Measurements from ENCODE around the gene ELP1.
"Not testable (repeated sequence)": the region's sequence is repeated elsewhere in the genome, so short reads cannot be mapped to it uniquely, and the experiment has no call there.

The ELP1 gene

GRCh38 chr9:108904161-108904560 is 29.8 kb downstream of the ELP1 start:
- H3K27ac ChIP-seq, result no peak overlapping the region
- TF ChIP-seq CTCF (conservative IDR thresholded peaks at IDR 0.05), result no peak

- no peak overlapping the region for H3K27ac ChIP-seq
- TF ChIP-seq CTCF (conservative IDR thresholded peaks at IDR 0.05), result no peak
Observed at GRCh38 chr9:108903420-108904103, 30.4 kb downstream of the ELP1 start.

- H3K27ac ChIP-seq, result no peak overlapping the region
- TF ChIP-seq CTCF (conservative IDR thresholded peaks at IDR 0.05), result no peak
Observed at GRCh38 chr9:108900176-108900575, 33.7 kb downstream of the ELP1 start.

GRCh38 chr9:108899023-108899695 is 34.8 kb downstream of the ELP1 start:
- H3K27ac ChIP-seq, result not testable (repeated sequence)

- H3K27ac ChIP-seq, result no peak overlapping the region
- TF ChIP-seq CTCF (conservative IDR thresholded peaks at IDR 0.05), result no peak
Observed at GRCh38 chr9:108897324-108898096, 36.4 kb downstream of the ELP1 start.

GRCh38 chr9:108894225-108894997 is 39.5 kb downstream of the ELP1 start:
- TF ChIP-seq CTCF (conservative IDR thresholded peaks at IDR 0.05), result no peak
- H3K27ac ChIP-seq, result peak overlapping the region; percentile 76

GRCh38 chr9:108889649-108890067 is 44.3 kb downstream of the ELP1 start:
- peak; percentile 72 for TF ChIP-seq CTCF (conservative IDR thresholded peaks at IDR 0.05)

GRCh38 chr9:108886594-108887271 is 47.2 kb downstream of the ELP1 start:
- H3K27ac ChIP-seq, result not testable (repeated sequence)

More at GRCh38 chr9:108889649-108890067, 44.3 kb downstream of the ELP1 start:
- H3K27ac ChIP-seq, result no peak overlapping the region
